Trophoblast cell (in vitro differentiated cells and primary cell): ENCODE measurements around the gene NMBR.
"Not testable (repeated sequence)": the region's sequence is repeated elsewhere in the genome, so short reads cannot be mapped to it uniquely, and the experiment has no call there.

Experiments
- DNase-seq, 2 donors: peaks; one replicate each; pipeline ENCODE4 v3.0.0-alpha.2; 2016
- H2AFZ ChIP-seq: 2 replicates; pipeline ENCODE4 v1.6.1; 2013; ENCODE audit warnings: low read length, moderate library complexity, mild to moderate bottlenecking; ENCODE audit not compliant: insufficient read depth, poor library complexity
- H2AK5ac ChIP-seq: 2 replicates; pipeline ENCODE4 v1.6.1; 2013; ENCODE audit warnings: mild to moderate bottlenecking, low read length
- H2BK120ac ChIP-seq: 2 replicates; pipeline ENCODE4 v1.6.1; 2013; ENCODE audit warnings: low read length, mild to moderate bottlenecking, moderate library complexity; ENCODE audit not compliant: insufficient read depth, poor library complexity
- H2BK12ac ChIP-seq: 2 replicates; pipeline ENCODE4 v1.6.1; 2013; ENCODE audit warnings: mild to moderate bottlenecking, low read length, moderate library complexity
- H2BK5ac ChIP-seq: 2 replicates; pipeline ENCODE4 v1.6.1; 2013; ENCODE audit warnings: low read length, low read depth, moderate library complexity, mild to moderate bottlenecking; ENCODE audit not compliant: poor library complexity
- H3K14ac ChIP-seq: 2 replicates; pipeline ENCODE4 v1.6.1; 2013; ENCODE audit warnings: mild to moderate bottlenecking, low read length
- H3K18ac ChIP-seq: 2 replicates; pipeline ENCODE4 v1.6.1; 2013; ENCODE audit warnings: mild to moderate bottlenecking, low read length
- H3K23ac ChIP-seq: 2 replicates; pipeline ENCODE4 v1.6.1; 2013; ENCODE audit warnings: low read length
- H3K27ac ChIP-seq: 2 replicates; pipeline ENCODE4 v1.5.1; 2013; ENCODE audit warnings: low read depth, mild to moderate bottlenecking, inconsistent platforms, low read length, moderate library complexity
- H3K27me3 ChIP-seq: 2 replicates; pipeline ENCODE4 v1.6.1; 2013; ENCODE audit warnings: inconsistent platforms, mild to moderate bottlenecking, low read length, moderate library complexity; ENCODE audit not compliant: insufficient read depth
- H3K36me3 ChIP-seq, 2 experiments: 1 replicate in 1 of 2; 2 replicates in 1 of 2; pipeline ENCODE4 v1.6.1; 2013; ENCODE audit warnings: low read length in 2 of 2, mild to moderate bottlenecking in 2 of 2, moderate library complexity in 1 of 2; ENCODE audit not compliant: insufficient read depth in 2 of 2, control insufficient read depth in 1 of 2
- H3K4ac ChIP-seq: 2 replicates; pipeline ENCODE4 v1.6.1; 2013; ENCODE audit warnings: low read depth, mild to moderate bottlenecking, low read length, moderate library complexity
- H3K4me1 ChIP-seq, 2 experiments: 1 replicate in 1 of 2; 2 replicates in 1 of 2; pipeline ENCODE4 v1.6.1; 2013; ENCODE audit warnings: low read length in 2 of 2, mild to moderate bottlenecking in 2 of 2, moderate library complexity in 1 of 2; ENCODE audit not compliant: insufficient read depth in 2 of 2, control insufficient read depth in 1 of 2
- H3K4me2 ChIP-seq: 2 replicates; pipeline ENCODE4 v1.6.1; 2013; ENCODE audit warnings: inconsistent platforms, mild to moderate bottlenecking, low read length, moderate library complexity
- H3K4me3 ChIP-seq: 2 replicates; pipeline ENCODE4 v1.5.1; 2013; ENCODE audit warnings: mild to moderate bottlenecking, low read depth, low read length, inconsistent platforms
- H3K79me1 ChIP-seq: one replicate; pipeline ENCODE4 v1.6.1; 2013; ENCODE audit warnings: low read length
- H3K79me2 ChIP-seq: 2 replicates; pipeline ENCODE4 v1.6.1; 2013; ENCODE audit warnings: low read length, mild to moderate bottlenecking; ENCODE audit not compliant: control insufficient read depth, insufficient read depth, poor library complexity
- H3K9ac ChIP-seq: 2 replicates; pipeline ENCODE4 v1.6.1; 2013; ENCODE audit warnings: mild to moderate bottlenecking, low read length
- H3K9me3 ChIP-seq: 2 replicates; pipeline ENCODE4 v1.6.1; 2013; ENCODE audit warnings: low read depth, mild to moderate bottlenecking, control low read depth, inconsistent platforms, low read length; ENCODE audit not compliant: insufficient read depth
- H4K12ac ChIP-seq: 2 replicates; pipeline ENCODE4 v1.6.1; 2013; ENCODE audit warnings: low read depth, mild to moderate bottlenecking, low read length, moderate library complexity
- H4K8ac ChIP-seq: 2 replicates; pipeline ENCODE4 v1.6.1; 2013; ENCODE audit warnings: low read depth, mild to moderate bottlenecking, low read length, moderate library complexity
- H4K91ac ChIP-seq: one replicate; pipeline ENCODE4 v1.6.1; 2013; ENCODE audit warnings: low read depth, mild to moderate bottlenecking, low read length, moderate library complexity
- WGBS: extraction: QIAGEN DNeasy Blood & Tissue Kit; methylation state at CpG from one replicate; pipeline ENCODE4 v1.1.7; 2013; ENCODE audit warnings: missing lambda C conversion rate; ENCODE audit not compliant: insufficient read length, insufficient coverage; ENCODE audit errors: extremely low coverage; 5-methylcytosine and 5-hydroxymethylcytosine counted together

The NMBR gene

GRCh38 chr6:142141531-142141930 lies 5.4 kb downstream of the NMBR start:
- H3K79me1 ChIP-seq, H2BK12ac ChIP-seq, H3K4ac ChIP-seq, H3K4me2 ChIP-seq, H2AFZ ChIP-seq, H3K4me1 ChIP-seq, H4K8ac ChIP-seq, H3K79me2 ChIP-seq, H3K4me3 ChIP-seq, DNase-seq, H2BK120ac ChIP-seq, H3K27ac ChIP-seq, H2BK5ac ChIP-seq, H3K23ac ChIP-seq, H4K12ac ChIP-seq, H3K36me3 ChIP-seq, H3K9me3 ChIP-seq, H2AK5ac ChIP-seq, H4K91ac ChIP-seq, H3K14ac ChIP-seq, H3K9ac ChIP-seq, H3K18ac ChIP-seq, H3K27me3 ChIP-seq: not testable (repeated sequence)
- no CpG with 5 or more reads among the region's 13 CpGs for WGBS

GRCh38 chr6:142138876-142139275 lies 8.0 kb downstream of the NMBR start:
- Histone ChIP-seq H3K23ac (no peak overlapping the region), H3K79me1 (no peaks in the 10 kb centered on the region), H3K9me3 (no peaks in the 10 kb centered on the region), H2AFZ (no peak overlapping the region), H4K8ac (no peak overlapping the region), H3K4ac (no peak overlapping the region), H4K91ac (no peak overlapping the region), H2BK120ac (no peak overlapping the region), H3K4me3 (no peak overlapping the region), H4K12ac (no peak overlapping the region), H2BK12ac (no peak overlapping the region), H3K18ac (no peak overlapping the region), H3K4me2 (no peak overlapping the region), H3K14ac (no peak overlapping the region), H3K9ac (no peak overlapping the region), H3K79me2 (no peaks in the 10 kb centered on the region), H2BK5ac (no peak overlapping the region), H3K27me3 (no peaks in the 10 kb centered on the region), H3K36me3 (no peaks in the 10 kb centered on the region), H3K27ac (no peak overlapping the region), H3K4me1 (no peaks in the 10 kb centered on the region), H2AK5ac (no peak overlapping the region)
- DNase-seq, result no peak
- no CpG with 5 or more reads among the region's 2 CpGs for WGBS

GRCh38 chr6:142132625-142133024 lies 14.3 kb downstream of the NMBR start, which contains the start of gene GJE1:
GJE1 (plus strand) TSS chr6:142132925; CDS start chr6:142133159, 234 bp downstream.
- Histone ChIP-seq H3K9ac (no peak within 1 kb of the TSS), H2BK120ac (no peak within 1 kb of the TSS), H2AFZ (no peak within 1 kb of the TSS), H3K4me2 (no peak within 1 kb of the TSS), H3K36me3 (no peaks in the 10 kb centered on the region), H4K12ac (no peak within 1 kb of the TSS), H3K4me1 (no peaks in the 10 kb centered on the region), H3K14ac (no peak within 1 kb of the TSS), H4K8ac (no peak within 1 kb of the TSS), H3K79me2 (no peaks in the 10 kb centered on the region), H3K18ac (no peak within 1 kb of the TSS), H2BK12ac (no peak within 1 kb of the TSS), H3K79me1 (no peaks in the 10 kb centered on the region), H3K23ac (no peak within 1 kb of the TSS), H3K4me3 (no peak within 1 kb of the TSS), H3K27ac (no peak within 1 kb of the TSS), H3K4ac (no peak within 1 kb of the TSS), H3K27me3 (no peaks in the 10 kb centered on the region), H3K9me3 (no peaks in the 10 kb centered on the region), H2BK5ac (no peak within 1 kb of the TSS), H2AK5ac (no peak within 1 kb of the TSS), H4K91ac (no peak within 1 kb of the TSS)
- no CpG with 5 or more reads among the region's 1 CpG for WGBS
- no peak for DNase-seq

GRCh38 chr6:142130814-142131213 lies 16.1 kb downstream of the NMBR start:
- H2BK120ac ChIP-seq, result no peak overlapping the region
- H3K4me3 ChIP-seq, result no peak overlapping the region
- no peak for DNase-seq
- no peaks in the 10 kb centered on the region for H3K36me3 ChIP-seq
- no CpG with 5 or more reads among the region's 1 CpG for WGBS
- H3K4ac ChIP-seq, result no peak overlapping the region
- H3K14ac ChIP-seq, result no peak overlapping the region
- no peak overlapping the region for H2AFZ ChIP-seq
- H3K4me1 ChIP-seq, result no peaks in the 10 kb centered on the region
- H2AK5ac ChIP-seq, result no peak overlapping the region
- no peak overlapping the region for H3K9ac ChIP-seq
- no peaks in the 10 kb centered on the region for H3K79me1 ChIP-seq
- no peaks in the 10 kb centered on the region for H3K9me3 ChIP-seq
- no peak overlapping the region for H3K23ac ChIP-seq
- H4K91ac ChIP-seq, result no peak overlapping the region
- no peak overlapping the region for H2BK12ac ChIP-seq
- H3K18ac ChIP-seq, result no peak overlapping the region
- H3K4me2 ChIP-seq, result no peak overlapping the region
- no peaks in the 10 kb centered on the region for H3K79me2 ChIP-seq
- no peak overlapping the region for H4K8ac ChIP-seq
- no peak overlapping the region for H3K27ac ChIP-seq
- no peaks in the 10 kb centered on the region for H3K27me3 ChIP-seq
- H4K12ac ChIP-seq, result no peak overlapping the region
- no peak overlapping the region for H2BK5ac ChIP-seq
